Measurements from ENCODE around the gene ZNF181.

DNA sequence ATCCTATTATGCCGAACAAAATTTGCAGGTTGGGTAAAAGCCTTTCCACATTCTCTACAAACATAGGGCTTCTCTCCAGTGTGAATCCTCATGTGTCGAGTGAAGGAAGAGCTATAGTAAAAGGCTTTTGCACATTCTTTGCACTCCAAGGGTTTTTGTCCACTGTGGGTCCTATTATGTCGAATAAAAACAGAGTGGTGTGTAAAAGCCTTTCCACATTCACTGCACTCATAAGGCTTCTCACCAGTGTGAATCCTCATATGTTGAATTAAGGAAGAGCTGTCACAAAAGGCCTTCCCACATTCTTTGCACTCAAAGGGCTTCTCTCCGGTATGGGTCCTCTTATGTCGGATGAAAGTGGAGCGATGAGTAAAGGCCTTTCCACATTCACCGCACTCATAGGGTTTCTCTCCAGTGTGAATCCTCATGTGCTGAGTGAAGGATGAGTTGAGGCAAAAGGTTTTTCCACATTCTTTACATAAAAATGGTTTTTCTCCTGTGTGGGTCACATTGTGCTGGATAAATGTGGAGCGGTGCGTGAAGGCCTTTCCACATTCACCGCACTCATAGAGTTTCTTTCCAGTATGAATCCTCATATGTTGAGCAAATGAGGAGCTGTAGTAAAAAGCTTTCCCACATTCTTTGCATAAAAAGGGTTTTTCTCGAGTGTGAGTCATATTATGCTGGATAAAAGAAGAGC, 25.3 kb downstream of the ZNF181 start:
- TF ChIP-seq GATA2 (IDR thresholded peaks at IDR 0.05; ENCODE audit: low read depth, low read length) = no peak
- no peak for TF ChIP-seq GATA3 (IDR thresholded peaks at IDR 0.05; ENCODE audit: low read depth, low read length)
